ENCODE results near the gene ENPP6.
"Not testable (repeated sequence)": the region's sequence is repeated elsewhere in the genome, so short reads cannot be mapped to it uniquely, and the experiment has no call there.

ENPP6 gene

GRCh38 chr4:184146951-184147350 lies 70.7 kb downstream of the ENPP6 start:
- DNase-seq: no peak

GRCh38 chr4:184145596-184145995 lies 72.1 kb downstream of the ENPP6 start:
- DNase-seq: no peak

GRCh38 chr4:184143770-184144564 lies 73.7 kb downstream of the ENPP6 start:
- DNase-seq: no peak

GRCh38 chr4:184142121-184143000 lies 75.3 kb downstream of the ENPP6 start:
- no peak for DNase-seq

GRCh38 chr4:184140901-184141300 lies 76.8 kb downstream of the ENPP6 start:
- DNase-seq: not testable (repeated sequence)

- no peak for DNase-seq
Observed at GRCh38 chr4:184136525-184136924, 81.1 kb downstream of the ENPP6 start.

GRCh38 chr4:184126800-184127199 lies 90.9 kb downstream of the ENPP6 start:
- DNase-seq: no peak

GRCh38 chr4:184122631-184123408 lies 94.9 kb downstream of the ENPP6 start:
- no peak for DNase-seq

GRCh38 chr4:184120549-184121127 lies 97.0 kb downstream of the ENPP6 start:
- no peak for DNase-seq

GRCh38 chr4:184117662-184118199 lies 99.9 kb downstream of the ENPP6 start:
- no peak for DNase-seq

GRCh38 chr4:184115399-184115798 lies 102.3 kb downstream of the ENPP6 start:
- no peak for DNase-seq

GRCh38 chr4:184114431-184114830 lies 103.2 kb downstream of the ENPP6 start:
- no peak for DNase-seq

- no peak for DNase-seq
Observed at GRCh38 chr4:184112006-184112550, 105.6 kb downstream of the ENPP6 start.

- no peak for DNase-seq
Observed at GRCh38 chr4:184111233-184111832, 106.3 kb downstream of the ENPP6 start.

GRCh38 chr4:184110452-184111224 lies 107.0 kb downstream of the ENPP6 start:
- DNase-seq: no peak

GRCh38 chr4:184108006-184108501 lies 109.6 kb downstream of the ENPP6 start:
- no peak for DNase-seq

GRCh38 chr4:184104419-184105101 lies 113.1 kb downstream of the ENPP6 start:
- DNase-seq: no peak

- no peak for DNase-seq
Observed at GRCh38 chr4:184103527-184104264, 114.0 kb downstream of the ENPP6 start.

GRCh38 chr4:184102927-184103326 lies 114.7 kb downstream of the ENPP6 start:
- DNase-seq: no peak

All from NCI-H1048 (cell line).